GM12878 (cell line): ENCODE data around the gene PGLYRP4.

ENCODE experiments used
- CHD2 ChIP-seq: IDR thresholded peaks from 2 replicates; pipeline ENCODE4 v1.6.1; 2011; ENCODE audit warnings: low read depth, low read length, improper control_type of control experiment, borderline replicate concordance
- CREB1 ChIP-seq: IDR thresholded peaks from 2 replicates; pipeline ENCODE4 v1.6.1; 2012; ENCODE audit warnings: low read depth, mild to moderate bottlenecking, inconsistent platforms
- EZH2 ChIP-seq: IDR thresholded peaks from 2 replicates; pipeline ENCODE4 v1.6.1; 2012; ENCODE audit warnings: low read depth, mild to moderate bottlenecking, control low read depth, inconsistent platforms, low read length, borderline replicate concordance; ENCODE audit not compliant: control insufficient read depth
- RAD21 ChIP-seq: IDR thresholded peaks from 2 replicates; pipeline ENCODE4 v1.6.1; 2011; ENCODE audit warnings: mild to moderate bottlenecking, low read depth, low read length, moderate library complexity; ENCODE audit not compliant: insufficient read depth
- RELA ChIP-seq: fragments of 450-650 bp; IDR thresholded peaks from 2 replicates; pipeline ENCODE4 v1.8.0; 2014; ENCODE audit warnings: borderline replicate concordance; ENCODE audit not compliant: partially characterized antibody
- SUZ12 ChIP-seq: fragments of 200-600 bp; sonication (generic); IDR thresholded peaks from one replicate; pipeline ENCODE4 v1.6.1; 2018; ENCODE audit warnings: antibody characterized with exemption, mild to moderate bottlenecking; ENCODE audit not compliant: unreplicated experiment
- TAF1 ChIP-seq: IDR thresholded peaks from 2 replicates; pipeline ENCODE4 v1.6.1; 2011; ENCODE audit warnings: mild to moderate bottlenecking, low read depth, low read length, borderline replicate concordance
- ZNF24 ChIP-seq: fragments of 450-650 bp; IDR thresholded peaks from 2 replicates; pipeline ENCODE4 v1.6.1; 2017; ENCODE audit warnings: antibody characterized with exemption, mild to moderate bottlenecking
- TF ChIP-seq, protein P1 (sequence below), 3 experiments: IDR thresholded peaks in 2 of 3; conservative IDR thresholded peaks in 1 of 3; 2 replicates each; pipeline ENCODE4 v1.5.1; 2011; ENCODE audit warnings: low read depth in 3 of 3, low read length in 3 of 3, mild to moderate bottlenecking in 3 of 3, control low read depth in 2 of 3, moderate library complexity in 2 of 3, inconsistent platforms in 1 of 3, mixed read lengths in 1 of 3; ENCODE audit not compliant: control insufficient read depth in 2 of 3, insufficient read depth in 1 of 3; ENCODE audit errors: extremely low read depth in 1 of 3
- TF ChIP-seq, protein P2 (sequence below): IDR thresholded peaks from 2 replicates; pipeline ENCODE4 v1.6.1; 2012; ENCODE audit warnings: low read depth, low read length, improper control_type of control experiment

DNA sequence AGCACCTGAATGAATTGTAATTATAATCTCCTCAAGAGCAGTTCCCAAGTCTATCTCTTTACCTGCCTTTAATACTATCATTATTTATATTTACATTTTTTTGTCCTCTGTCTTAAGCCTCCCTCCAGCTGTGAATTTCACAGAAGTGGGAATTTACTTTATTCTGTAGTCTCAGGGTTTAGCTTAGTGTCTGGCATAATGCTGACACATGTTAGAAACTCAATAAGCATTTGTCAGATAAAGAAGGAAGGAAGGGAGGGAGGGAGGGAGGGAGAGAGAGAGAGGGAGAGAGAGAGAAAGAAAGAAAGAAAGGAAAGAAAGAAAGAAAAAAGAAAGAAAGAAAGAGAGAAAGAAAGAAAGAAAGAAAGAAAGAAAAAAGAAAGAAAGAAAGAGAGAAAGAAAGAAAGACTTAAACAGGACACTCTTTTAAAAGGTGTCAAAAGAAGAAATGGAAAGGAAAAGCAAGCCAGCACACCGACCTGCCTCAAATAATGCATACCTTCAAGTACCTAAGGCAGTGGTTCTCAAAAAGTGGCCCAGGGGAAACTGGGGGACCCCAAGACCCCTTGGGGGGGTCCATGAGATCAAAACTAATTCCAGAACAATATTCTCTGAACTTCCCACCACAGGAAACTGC is 1.8 kb upstream of the PGLYRP4 start:
- no peak for TF ChIP-seq CHD2
- no peak for TF ChIP-seq ZNF24
- TF ChIP-seq, protein P1, sequence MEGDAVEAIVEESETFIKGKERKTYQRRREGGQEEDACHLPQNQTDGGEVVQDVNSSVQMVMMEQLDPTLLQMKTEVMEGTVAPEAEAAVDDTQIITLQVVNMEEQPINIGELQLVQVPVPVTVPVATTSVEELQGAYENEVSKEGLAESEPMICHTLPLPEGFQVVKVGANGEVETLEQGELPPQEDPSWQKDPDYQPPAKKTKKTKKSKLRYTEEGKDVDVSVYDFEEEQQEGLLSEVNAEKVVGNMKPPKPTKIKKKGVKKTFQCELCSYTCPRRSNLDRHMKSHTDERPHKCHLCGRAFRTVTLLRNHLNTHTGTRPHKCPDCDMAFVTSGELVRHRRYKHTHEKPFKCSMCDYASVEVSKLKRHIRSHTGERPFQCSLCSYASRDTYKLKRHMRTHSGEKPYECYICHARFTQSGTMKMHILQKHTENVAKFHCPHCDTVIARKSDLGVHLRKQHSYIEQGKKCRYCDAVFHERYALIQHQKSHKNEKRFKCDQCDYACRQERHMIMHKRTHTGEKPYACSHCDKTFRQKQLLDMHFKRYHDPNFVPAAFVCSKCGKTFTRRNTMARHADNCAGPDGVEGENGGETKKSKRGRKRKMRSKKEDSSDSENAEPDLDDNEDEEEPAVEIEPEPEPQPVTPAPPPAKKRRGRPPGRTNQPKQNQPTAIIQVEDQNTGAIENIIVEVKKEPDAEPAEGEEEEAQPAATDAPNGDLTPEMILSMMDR (IDR thresholded peaks at IDR 0.05 in 2 of 3, conservative IDR thresholded peaks at IDR 0.05 in 1 of 3; ENCODE audit: control insufficient read depth in 2 of 3, extremely low read depth in 1 of 3, insufficient read depth in 1 of 3, low read depth in 3 of 3, low read length in 3 of 3) = no peak
- no peak for TF ChIP-seq RELA
- TF ChIP-seq CREB1 = no peak
- no peak for TF ChIP-seq EZH2
- TF ChIP-seq, protein P2, sequence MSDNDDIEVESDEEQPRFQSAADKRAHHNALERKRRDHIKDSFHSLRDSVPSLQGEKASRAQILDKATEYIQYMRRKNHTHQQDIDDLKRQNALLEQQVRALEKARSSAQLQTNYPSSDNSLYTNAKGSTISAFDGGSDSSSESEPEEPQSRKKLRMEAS = no peak
- TF ChIP-seq SUZ12 = no peak
- TF ChIP-seq RAD21 = no peak
- TF ChIP-seq TAF1 = no peak
